ENCODE measurements around the gene SPTLC2. TPM values are rescaled to one million over a fixed set of nuclear protein-coding genes. Genes with fewer than 3 reads are reported as not detected.

Gene SPTLC2
- total and polyA plus RNA-seq, 2 of the 8 experiments (the other 6 are each of a cell fraction or from before 2014, with no cell fraction given) = 8.9 to 35.1 TPM

DNA sequence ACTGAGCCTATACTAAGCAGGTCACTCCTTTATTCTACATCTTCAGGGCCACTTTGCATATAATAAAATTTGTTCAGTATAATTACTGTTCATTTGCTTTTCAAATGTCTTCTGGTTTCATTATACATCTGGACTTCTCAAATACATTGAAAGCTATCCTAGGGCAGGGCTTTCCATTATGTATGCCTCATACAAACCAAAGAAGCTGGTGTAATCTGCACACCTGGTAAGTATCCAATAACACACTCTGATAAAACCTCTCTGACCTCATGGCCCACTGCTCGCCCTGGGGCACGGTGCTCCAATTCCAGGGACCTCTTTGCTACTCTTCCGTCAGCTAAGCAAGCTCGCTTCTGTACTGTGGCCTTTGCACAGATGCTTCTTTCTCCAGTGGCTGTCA lies 95.9 kb downstream of the SPTLC2 start:
- ChIA-PET POLR2A (ENCODE audit: partially characterized antibody) (no interaction called here), CTCF (ENCODE audit: partially characterized antibody) (no interaction called here)
- H4K91ac ChIP-seq (replicated peaks; ENCODE audit: insufficient read length, low read length) = no peak overlapping the region
- TF ChIP-seq MAFK (IDR thresholded peaks at IDR 0.05; ENCODE audit: low read depth, low read length) (no peak), TEAD4 (IDR thresholded peaks at IDR 0.05; ENCODE audit: low read depth, low read length) (no peak), GTF2F1 (IDR thresholded peaks at IDR 0.05; ENCODE audit: borderline replicate concordance, low read depth, low read length) (no peak), FOSL1 (IDR thresholded peaks at IDR 0.05; ENCODE audit: insufficient read depth, low read depth, low read length) (no peak), GABPA (IDR thresholded peaks at IDR 0.05; ENCODE audit: borderline replicate concordance, insufficient read depth, low read length) (no peak), CHD2 (IDR thresholded peaks at IDR 0.05; ENCODE audit: low read length) (no peak), TCF12 (IDR thresholded peaks at IDR 0.05; ENCODE audit: low read depth, low read length) (no peak), CTBP2 (IDR thresholded peaks at IDR 0.05; ENCODE audit: borderline replicate concordance, insufficient read depth, insufficient read length, low read length) (no peak), SUZ12 (IDR thresholded peaks at IDR 0.05; ENCODE audit: low read length) (no peak), SP2 (IDR thresholded peaks at IDR 0.05; ENCODE audit: low read length) (no peak), CREB1 (IDR thresholded peaks at IDR 0.05) (no peak), SP1 (IDR thresholded peaks at IDR 0.05; ENCODE audit: low read depth, low read length) (no peak), JUND (IDR thresholded peaks at IDR 0.05; ENCODE audit: low read length) (no peak), TAF1 (IDR thresholded peaks at IDR 0.05; ENCODE audit: low read depth, low read length) (no peak), E2F6 (IDR thresholded peaks at IDR 0.05) (no peak)
- no peak overlapping the region for H2BK15ac ChIP-seq (ENCODE audit: low read length)
- no peak overlapping the region for H3K56ac ChIP-seq (replicated peaks; ENCODE audit: insufficient read length, low read depth, low read length)
- H3K79me2 ChIP-seq (ENCODE audit: control insufficient read depth in 1 of 2, insufficient read depth in 2 of 2, low read length in 2 of 2) = no peaks in the 10 kb centered on the region
- no peaks in the 10 kb centered on the region for H3K23me2 ChIP-seq (ENCODE audit: low read depth, low read length)
- no peak for FAIRE-seq
- no peak overlapping the region for H3K4me2 ChIP-seq (ENCODE audit: insufficient read depth in 1 of 2, low read depth in 2 of 2, low read length in 2 of 2)
- no peak for DNase-seq (ENCODE audit: low read depth in 1 of 2, low spot score in 2 of 2)
- no peak overlapping the region for H2BK120ac ChIP-seq (replicated peaks; ENCODE audit: low read depth, low read length)
- H3K79me1 ChIP-seq (ENCODE audit: low read depth, low read length) = no peaks in the 10 kb centered on the region
- H3K14ac ChIP-seq (ENCODE audit: insufficient read length) = no peak overlapping the region
- no peak overlapping the region for H3K4me3 ChIP-seq (ENCODE audit: extremely low read depth in 1 of 4, insufficient read depth in 2 of 4, low read depth in 3 of 4, low read length in 4 of 4)
- H2BK5ac ChIP-seq (ENCODE audit: low read depth, low read length) = no peak overlapping the region
- H3K23ac ChIP-seq (ENCODE audit: insufficient read length) = no peak overlapping the region
- H2BK12ac ChIP-seq (ENCODE audit: low read depth, low read length) = no peak overlapping the region
- 84% methylated on average over 4 of the region's 4 CpGs; no CpG with 5 or more reads in 1 of the 2 experiments for WGBS, 2 experiments (ENCODE audit: extremely low coverage in 1 of 2, insufficient coverage in 1 of 2, insufficient read length in 1 of 2, insufficient replicate concordance in 2 of 2, low coverage in 1 of 2, low lambda C conversion rate in 2 of 2, missing lambda C conversion rate in 1 of 2)
- H2AK5ac ChIP-seq (ENCODE audit: low read depth, low read length) = no peak overlapping the region
- no peaks in the 10 kb centered on the region for H3K4me1 ChIP-seq (replicated peaks in 1 of 4; ENCODE audit: control insufficient read depth in 3 of 4, insufficient read depth in 4 of 4, low read length in 3 of 4)
- H4K5ac ChIP-seq (ENCODE audit: insufficient read length, low read depth, low read length) = no peak overlapping the region
- H3K4ac ChIP-seq (replicated peaks; ENCODE audit: insufficient read length, low read depth, low read length) = no peak overlapping the region
- H3K27ac ChIP-seq (ENCODE audit: low read depth, low read length) = no peak overlapping the region
- H4K20me1 ChIP-seq (replicated peaks in 1 of 2; ENCODE audit: control insufficient read depth in 1 of 2, insufficient read depth in 2 of 2, low read length in 2 of 2) = peaks cover 0 to 1% of the 10 kb centered on the region in 2 experiments
- H3K27me3 ChIP-seq (replicated peaks in 1 of 4; ENCODE audit: control insufficient read depth in 3 of 4, extremely low read depth in 1 of 4, insufficient read depth in 3 of 4, low read length in 3 of 4) = no peaks in the 10 kb centered on the region
- H3K18ac ChIP-seq (ENCODE audit: extremely low read depth, low read length) = no peak overlapping the region
- H3K9me3 ChIP-seq (ENCODE audit: insufficient read depth in 2 of 2, low read depth in 1 of 2, low read length in 1 of 2) = no peaks in the 10 kb centered on the region
- peaks cover 2 to 13% (median 6%) of the 10 kb centered on the region in 4 experiments; a peak in 7 of 8 replicates for H3K36me3 ChIP-seq (ENCODE audit: control insufficient read depth in 2 of 4, insufficient read depth in 4 of 4, low read length in 3 of 4)
- H2BK20ac ChIP-seq (ENCODE audit: low read length) = no peak overlapping the region
- H4K8ac ChIP-seq (ENCODE audit: extremely low read depth, insufficient read depth, low read length) = no peak overlapping the region
- no peak overlapping the region for H2AFZ ChIP-seq (ENCODE audit: low read length)
- H3K9ac ChIP-seq (replicated peaks in 1 of 4; ENCODE audit: extremely low read depth in 1 of 4, low read depth in 3 of 4, low read length in 3 of 4) = no peak overlapping the region
